PFSK-1 (cell line): ENCODE measurements around the gene CLCN4.

ENCODE experiments used
- REST ChIP-seq, 2 experiments: IDR thresholded peaks; 2 replicates each; pipeline versions ENCODE4 v1.6.1 to v1.8.0; 2011 to 2012; ENCODE audit warnings: low read depth in 2 of 2, low read length in 2 of 2, control low read depth in 1 of 2, inconsistent platforms in 1 of 2, mild to moderate bottlenecking in 1 of 2, moderate library complexity in 1 of 2; ENCODE audit not compliant: insufficient read depth in 1 of 2
- SIN3A ChIP-seq: IDR thresholded peaks from 2 replicates; pipeline ENCODE4 v1.6.1; 2012; ENCODE audit warnings: mild to moderate bottlenecking, low read length, moderate library complexity, borderline replicate concordance; ENCODE audit not compliant: insufficient read depth
- TAF1 ChIP-seq: IDR thresholded peaks from 2 replicates; pipeline ENCODE4 v1.6.1; 2012; ENCODE audit warnings: low read length, control low read depth, borderline replicate concordance; ENCODE audit not compliant: insufficient read depth

- TF ChIP-seq TAF1 (no peak), SIN3A (no peak), REST (IDR thresholded peaks at IDR 0.05; ENCODE audit: insufficient read depth in 1 of 2, low read depth in 2 of 2, low read length in 2 of 2) (no peak)
Observed at GRCh38 chrX:10203617-10204016, 46.8 kb downstream of the CLCN4 start.
